IPS DF 19.7 (cell line): ENCODE results near the gene ITPA.

Experiments used
- DNase-seq: peaks from one replicate; pipeline ENCODE4 v3.0.0-alpha.2; 2013; ENCODE audit warnings: low read depth, low spot score

ITPA gene

GRCh38 chr20:3227936-3228749 is 18.8 kb downstream of the ITPA start:
- DNase-seq: no peak

- no peak for DNase-seq
Measured at GRCh38 chr20:3228750-3229032, 19.4 kb downstream of the ITPA start.

DNA sequence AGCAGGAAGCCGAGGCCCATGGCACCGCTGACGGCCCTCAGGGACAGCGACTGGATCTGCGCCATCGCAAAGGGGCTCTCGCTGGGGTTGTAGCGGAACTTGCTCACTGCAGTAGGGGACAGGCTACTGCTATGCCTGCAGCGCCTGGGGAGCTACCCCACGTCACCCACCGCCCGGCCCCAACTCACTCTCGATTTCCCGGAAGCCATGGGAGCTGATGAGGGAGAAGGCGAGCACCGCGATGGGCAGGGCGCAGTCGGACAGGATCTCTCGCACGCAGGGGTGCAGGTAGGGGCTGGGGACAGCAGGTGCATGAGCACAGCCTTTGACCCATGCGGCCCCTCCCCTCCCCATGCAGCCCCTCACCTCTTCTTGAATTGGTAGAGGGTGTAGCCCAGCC is 19.9 kb downstream of the ITPA start:
- DNase-seq: no peak

GRCh38 chr20:3229798-3230197 is 20.5 kb downstream of the ITPA start:
- DNase-seq: no peak

- no peak for DNase-seq
Measured at GRCh38 chr20:3231116-3231515, 21.8 kb downstream of the ITPA start.

DNA sequence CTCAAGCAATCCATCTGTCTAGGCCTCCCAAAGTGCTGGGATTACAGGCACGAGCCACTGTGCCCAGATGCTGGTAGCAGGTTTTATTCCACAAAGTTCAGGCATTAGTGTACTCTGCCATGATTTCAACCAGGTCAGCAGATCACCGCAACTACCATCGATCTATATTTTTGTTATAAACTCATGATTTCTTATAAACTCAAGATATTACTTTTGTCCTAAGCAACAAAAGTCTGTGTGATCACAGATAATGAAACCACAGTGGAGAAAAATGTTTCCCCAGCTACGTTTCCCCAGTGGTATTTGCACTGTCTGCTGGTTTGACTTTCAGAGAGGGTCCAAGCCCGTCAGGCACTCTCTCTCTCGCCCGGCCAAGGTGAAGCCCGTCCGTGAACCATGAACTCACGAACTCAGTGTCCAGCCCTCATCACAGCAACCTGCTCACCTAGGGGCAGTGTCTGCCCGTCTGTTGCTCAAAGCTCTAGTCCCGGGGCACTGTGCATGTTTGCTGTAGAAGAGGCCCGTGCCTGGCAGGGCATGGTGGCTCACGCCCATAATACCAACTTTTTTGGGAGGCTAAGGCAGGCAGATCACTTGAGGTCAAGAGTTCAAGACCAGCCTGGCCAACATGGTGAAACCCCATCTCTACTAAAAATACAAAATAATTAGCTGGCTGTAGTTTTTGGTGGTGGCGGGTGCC is 22.7 kb downstream of the ITPA start:
- no peak for DNase-seq

DNA sequence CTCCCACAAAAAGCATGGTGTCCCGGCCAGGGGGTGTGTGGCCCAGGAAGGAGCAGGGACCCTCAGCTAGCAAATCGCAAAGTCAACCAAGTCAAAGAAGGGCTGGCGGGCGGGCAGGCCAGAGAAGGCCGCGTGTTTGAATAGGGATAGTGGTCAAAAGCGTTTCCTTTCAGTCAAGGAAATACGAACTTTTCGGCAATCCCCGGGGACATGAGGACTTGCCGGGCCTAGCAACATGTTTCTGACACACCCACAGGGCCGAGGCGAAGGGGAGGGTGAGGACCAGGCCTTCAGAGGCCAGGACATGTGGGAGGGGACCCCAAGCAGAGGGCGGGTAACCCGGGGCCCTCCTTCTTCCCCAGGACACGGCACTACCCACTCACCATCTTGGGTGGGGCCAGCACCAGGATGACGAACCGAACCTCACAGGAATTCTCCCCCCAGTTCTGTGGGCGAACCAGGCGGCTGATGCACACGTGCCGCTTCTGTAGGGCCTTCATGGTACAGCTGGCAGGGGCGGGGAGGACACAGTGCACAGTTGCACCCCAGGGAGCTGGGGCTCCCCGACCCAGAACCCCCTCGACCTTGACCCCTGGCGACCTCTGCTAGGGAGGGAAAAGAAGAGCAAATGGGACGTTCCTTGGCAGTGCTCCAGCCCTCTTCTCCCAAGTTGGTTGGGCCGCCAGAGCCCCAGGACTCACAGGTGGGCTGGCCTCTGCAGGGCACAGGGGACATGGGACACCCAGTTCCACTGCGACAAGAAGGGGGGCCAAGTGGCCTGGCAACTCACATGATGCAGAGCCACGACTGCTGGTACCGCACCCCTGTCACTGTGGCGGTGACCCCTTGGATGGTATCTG is 24.1 kb downstream of the ITPA start:
- no peak for DNase-seq

- no peak for DNase-seq
Measured at GRCh38 chr20:3233991-3234498, 24.7 kb downstream of the ITPA start.

GRCh38 chr20:3235666-3236324 is 26.5 kb downstream of the ITPA start:
- no peak for DNase-seq

DNA sequence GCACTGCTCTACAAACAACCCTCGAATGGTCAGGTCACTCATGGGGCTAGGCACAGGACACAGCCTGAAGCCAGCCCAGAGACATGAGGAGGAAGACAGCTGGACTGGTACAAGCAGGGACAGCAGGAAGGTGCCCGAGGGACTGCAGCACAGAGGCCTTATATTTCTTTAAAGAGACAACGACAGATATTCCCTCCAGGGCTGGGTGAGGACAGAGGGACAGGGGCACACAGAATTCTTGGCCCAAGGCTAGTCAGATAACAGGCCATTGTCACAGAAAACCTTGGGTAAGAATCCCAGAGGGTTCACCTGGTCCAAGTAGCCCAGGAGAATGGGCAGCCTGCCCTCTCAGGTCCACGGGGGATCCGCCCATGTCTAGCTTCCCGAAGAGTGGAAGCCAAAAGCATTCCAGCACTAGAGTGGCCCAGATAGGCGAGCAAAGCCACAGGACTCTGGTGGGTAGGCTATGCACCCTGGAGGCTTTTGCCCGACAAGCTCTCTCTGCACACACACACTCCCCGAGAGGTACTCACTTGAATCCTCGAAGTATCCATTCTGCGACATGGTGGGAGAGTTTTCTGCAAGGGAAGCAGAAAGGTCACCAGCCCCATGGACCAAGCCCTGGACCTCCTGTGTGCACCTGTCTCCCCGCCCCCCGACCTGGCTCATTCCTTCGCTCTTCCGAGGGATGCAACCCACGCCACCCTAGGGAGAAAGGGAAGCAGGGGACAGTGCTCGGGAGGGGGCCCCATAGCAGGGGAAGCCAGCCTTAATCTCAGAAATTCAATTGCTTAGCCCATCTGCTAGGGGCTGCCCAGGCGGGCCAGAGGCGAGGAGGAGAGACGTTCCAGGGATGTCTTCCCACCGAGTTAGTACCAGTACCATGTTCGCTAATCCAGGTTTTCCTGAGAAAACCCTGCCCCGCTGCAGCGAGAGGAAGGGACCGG is 28.0 kb downstream of the ITPA start:
- DNase-seq: no peak

GRCh38 chr20:3237958-3238615 is 28.8 kb downstream of the ITPA start:
- no peak for DNase-seq

- no peak for DNase-seq
Measured at GRCh38 chr20:3238616-3239025, 29.3 kb downstream of the ITPA start.

- DNase-seq: no peak
Measured at GRCh38 chr20:3239026-3239866, 29.9 kb downstream of the ITPA start, which contains the start of gene SLC4A11. SLC4A11 (minus strand) TSS chr20:3239190; CDS start chr20:3239137, 53 bp downstream.

- no peak for DNase-seq
Measured at GRCh38 chr20:3239867-3240775, 30.8 kb downstream of the ITPA start.

- no peak for DNase-seq
Measured at GRCh38 chr20:3240776-3241363, 31.6 kb downstream of the ITPA start.

DNA sequence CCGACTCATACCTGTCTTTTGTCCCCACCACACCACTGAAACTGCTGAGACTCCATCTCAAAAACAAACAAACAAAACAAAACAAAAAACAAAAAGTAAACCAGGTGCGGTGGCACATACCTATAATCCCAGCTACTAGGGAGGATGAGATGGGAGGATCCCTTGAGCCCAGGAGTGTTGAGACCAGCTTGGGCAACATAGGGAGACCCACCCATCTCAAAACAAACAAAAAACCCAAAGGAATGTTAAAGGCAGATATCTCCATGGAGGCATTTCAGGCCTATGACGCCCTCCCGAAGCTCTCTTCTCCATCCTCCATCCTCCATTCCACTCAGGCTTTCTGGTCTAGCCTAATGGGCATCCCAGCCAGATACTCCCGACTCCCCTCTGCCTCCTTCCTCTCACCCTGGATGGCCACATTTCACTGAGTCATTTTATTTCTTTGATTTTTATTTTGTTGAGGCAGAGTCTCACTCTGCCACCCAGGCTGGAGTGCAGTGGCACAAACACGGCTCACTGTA is 32.9 kb downstream of the ITPA start:
- no peak for DNase-seq

DNA sequence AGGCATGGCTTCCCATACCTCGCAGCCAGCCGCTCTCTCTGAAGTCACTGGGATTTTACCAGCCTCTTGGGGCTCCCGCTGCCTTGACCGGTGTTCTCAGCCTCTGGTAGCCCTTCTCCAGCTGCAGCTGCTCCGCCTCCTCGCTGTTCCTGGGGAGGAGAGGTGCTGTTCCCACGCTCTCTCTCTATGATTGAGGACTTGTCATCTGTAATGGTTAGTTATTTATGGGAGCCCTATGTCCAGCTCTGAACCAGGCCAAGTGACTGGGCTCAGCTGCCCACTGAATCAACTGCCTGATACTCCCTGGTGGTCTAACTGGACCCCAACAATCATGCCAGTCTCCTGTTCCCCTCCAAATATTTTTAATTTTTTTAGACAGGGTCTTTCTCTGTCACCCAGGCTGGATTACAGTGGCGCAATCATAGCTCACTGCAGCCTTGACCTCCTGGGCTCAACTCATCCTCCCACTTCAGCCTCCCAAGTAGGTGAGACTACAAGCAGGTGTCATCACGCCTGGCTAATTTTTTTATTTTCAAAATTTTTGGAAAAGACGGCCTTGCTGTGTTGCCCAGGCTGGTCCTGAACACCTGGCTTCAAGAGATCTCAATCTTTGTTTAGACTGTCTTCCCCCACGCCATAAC is 34.5 kb downstream of the ITPA start:
- no peak for DNase-seq
